Progenitor cell of endocrine pancreas (in vitro differentiated cells): ENCODE data around the gene LMO7. TPM values are rescaled to one million over a fixed set of nuclear protein-coding genes. Genes with fewer than 3 reads are reported as not detected.

Source experiments
- DNase-seq: peaks from one replicate; pipeline ENCODE4 v3.0.0; 2021; ENCODE audit warnings: low spot score; ENCODE audit not compliant: unreplicated experiment
- H3K27ac Mint-ChIP-seq: 2 replicates; pipeline ENCODE4 v1.8.0; 2021; ENCODE audit warnings: mild to moderate bottlenecking, moderate library complexity, mixed read lengths
- H3K27me3 Mint-ChIP-seq: 2 replicates; pipeline ENCODE4 v1.8.0; 2021; ENCODE audit warnings: mixed read lengths
- H3K36me3 Mint-ChIP-seq: 2 replicates; pipeline ENCODE4 v1.8.0; 2022; ENCODE audit warnings: mixed read lengths; ENCODE audit not compliant: insufficient read depth
- H3K4me1 Mint-ChIP-seq: 2 replicates; pipeline ENCODE4 v1.8.0; 2021; ENCODE audit warnings: low read depth, mixed read lengths
- H3K4me3 Mint-ChIP-seq: 2 replicates; pipeline ENCODE4 v1.8.0; 2021; ENCODE audit warnings: low read depth, mild to moderate bottlenecking, moderate library complexity, mixed read lengths
- H3K9me3 Mint-ChIP-seq: 2 replicates; pipeline ENCODE4 v1.8.0; 2021; ENCODE audit warnings: low read depth, mixed read lengths
- total RNA-seq: library from RNA; stranded (reverse); gene quantifications from 2 replicates; pipeline ENCODE4 v1.2.1, GENCODE V29; 2021
- TF ChIP-seq, protein P1 (sequence below): fragments of 200-600 bp; sonication (generic); IDR thresholded peaks from one replicate; pipeline ENCODE4 v1.5.0; 2021; ENCODE audit warnings: antibody characterized with exemption, mild to moderate bottlenecking; ENCODE audit not compliant: unreplicated experiment

Gene LMO7
- total RNA-seq, 1 donor from 2014 or later: 15.0 TPM

DNA sequence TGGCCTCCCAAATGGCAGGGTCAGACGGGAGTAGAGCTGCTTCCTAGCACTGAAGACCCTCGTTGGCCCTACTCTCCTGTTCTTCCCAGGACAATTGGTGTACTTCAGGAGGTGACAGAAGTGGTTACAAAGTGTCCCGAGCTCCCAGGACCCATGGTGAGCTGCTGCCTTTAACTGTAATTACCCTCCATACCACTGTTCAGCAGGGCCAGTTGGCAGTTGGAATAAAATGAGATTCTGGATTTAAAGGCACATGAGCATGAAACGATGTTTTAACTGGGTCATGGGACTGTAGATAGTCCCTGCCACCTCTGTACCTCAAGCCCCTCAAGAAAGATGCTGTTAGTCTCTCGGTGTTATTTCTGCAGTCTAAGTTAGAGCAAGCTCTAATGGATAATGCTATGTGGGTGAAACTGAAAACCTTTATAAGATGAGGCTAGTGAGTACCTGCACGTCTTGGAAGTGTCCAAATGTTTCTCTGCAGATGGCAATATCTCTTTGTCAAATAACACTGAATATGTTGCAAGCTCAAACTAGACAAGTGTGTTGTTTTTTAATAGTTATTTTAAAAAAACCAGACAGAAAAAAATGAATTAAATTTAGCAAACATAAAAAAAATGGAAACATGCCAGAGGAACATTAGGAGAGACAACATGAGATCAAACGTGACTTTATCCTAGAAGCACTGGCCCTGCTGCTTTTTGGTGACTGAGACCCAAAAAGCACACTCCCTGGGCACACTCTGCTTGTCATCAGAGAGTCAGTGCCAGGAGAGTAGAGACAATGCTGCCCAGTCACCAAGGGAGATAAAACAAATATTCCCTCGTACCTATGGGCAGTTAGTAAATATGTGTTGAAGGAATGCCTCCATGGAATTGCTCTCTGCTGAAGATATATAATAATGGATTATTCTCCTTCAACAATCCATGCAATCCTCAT lies 266.3 kb downstream of the LMO7 start:
- Mint-ChIP-seq H3K4me3 (no peak overlapping the region), H3K27me3 (peaks cover 5% of the 10 kb centered on the region), H3K36me3 (no peaks in the 10 kb centered on the region), H3K9me3 (peaks cover 3% of the 10 kb centered on the region), H3K27ac (no peak overlapping the region), H3K4me1 (peaks cover 12% of the 10 kb centered on the region)
- DNase-seq: no peak
- TF ChIP-seq, protein P1, sequence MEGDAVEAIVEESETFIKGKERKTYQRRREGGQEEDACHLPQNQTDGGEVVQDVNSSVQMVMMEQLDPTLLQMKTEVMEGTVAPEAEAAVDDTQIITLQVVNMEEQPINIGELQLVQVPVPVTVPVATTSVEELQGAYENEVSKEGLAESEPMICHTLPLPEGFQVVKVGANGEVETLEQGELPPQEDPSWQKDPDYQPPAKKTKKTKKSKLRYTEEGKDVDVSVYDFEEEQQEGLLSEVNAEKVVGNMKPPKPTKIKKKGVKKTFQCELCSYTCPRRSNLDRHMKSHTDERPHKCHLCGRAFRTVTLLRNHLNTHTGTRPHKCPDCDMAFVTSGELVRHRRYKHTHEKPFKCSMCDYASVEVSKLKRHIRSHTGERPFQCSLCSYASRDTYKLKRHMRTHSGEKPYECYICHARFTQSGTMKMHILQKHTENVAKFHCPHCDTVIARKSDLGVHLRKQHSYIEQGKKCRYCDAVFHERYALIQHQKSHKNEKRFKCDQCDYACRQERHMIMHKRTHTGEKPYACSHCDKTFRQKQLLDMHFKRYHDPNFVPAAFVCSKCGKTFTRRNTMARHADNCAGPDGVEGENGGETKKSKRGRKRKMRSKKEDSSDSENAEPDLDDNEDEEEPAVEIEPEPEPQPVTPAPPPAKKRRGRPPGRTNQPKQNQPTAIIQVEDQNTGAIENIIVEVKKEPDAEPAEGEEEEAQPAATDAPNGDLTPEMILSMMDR: no peak

DNA sequence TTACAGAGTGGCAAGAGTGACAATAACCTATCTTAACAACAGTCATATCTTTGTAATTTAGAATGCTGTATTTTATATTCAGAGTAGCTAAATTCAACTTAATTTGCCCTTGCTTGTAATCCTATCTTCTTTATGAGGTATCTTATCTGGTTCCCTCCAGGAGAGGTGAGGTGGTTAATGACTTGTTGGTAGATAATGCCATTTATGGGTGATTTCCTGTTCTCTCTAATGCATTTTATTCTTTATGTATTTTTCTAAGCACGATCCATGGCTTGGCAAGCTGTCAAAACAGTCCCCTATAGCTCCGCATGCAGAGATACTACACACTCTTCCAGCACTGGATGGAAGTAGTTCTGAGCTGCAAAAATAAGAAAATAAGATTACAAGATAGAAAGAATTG lies 267.9 kb downstream of the LMO7 start:
- Mint-ChIP-seq H3K36me3 (no peaks in the 10 kb centered on the region), H3K9me3 (peaks cover 3% of the 10 kb centered on the region), H3K4me3 (no peak overlapping the region), H3K4me1 (peaks cover 7% of the 10 kb centered on the region), H3K27me3 (peaks cover 5% of the 10 kb centered on the region), H3K27ac (no peak overlapping the region)
- TF ChIP-seq, protein P1: no peak
- DNase-seq: no peak

DNA sequence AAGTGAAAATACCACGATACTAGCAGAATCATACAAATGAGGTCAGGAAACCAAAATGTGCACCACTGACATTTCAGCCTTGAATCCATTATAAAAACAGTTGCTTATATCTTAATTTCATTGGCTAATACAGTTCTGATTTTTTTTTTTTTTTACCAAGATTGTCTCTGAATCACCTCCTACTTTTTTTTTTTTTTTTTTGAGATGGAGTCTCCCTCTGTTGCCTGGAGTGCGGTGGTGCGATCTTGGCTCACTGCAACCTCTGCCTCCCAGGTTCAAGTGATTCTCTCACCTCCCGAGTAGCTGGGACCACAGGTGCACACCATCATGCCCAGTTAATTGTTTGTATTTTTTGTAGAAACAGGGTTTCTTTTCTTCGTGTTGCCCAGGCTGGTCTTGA lies 270.2 kb downstream of the LMO7 start:
- DNase-seq: no peak
- Mint-ChIP-seq H3K36me3 (no peaks in the 10 kb centered on the region), H3K27ac (no peak overlapping the region), H3K4me1 (peaks cover 7% of the 10 kb centered on the region), H3K27me3 (peaks cover 5% of the 10 kb centered on the region), H3K4me3 (no peak overlapping the region), H3K9me3 (no peaks in the 10 kb centered on the region)
- TF ChIP-seq, protein P1: no peak

DNA sequence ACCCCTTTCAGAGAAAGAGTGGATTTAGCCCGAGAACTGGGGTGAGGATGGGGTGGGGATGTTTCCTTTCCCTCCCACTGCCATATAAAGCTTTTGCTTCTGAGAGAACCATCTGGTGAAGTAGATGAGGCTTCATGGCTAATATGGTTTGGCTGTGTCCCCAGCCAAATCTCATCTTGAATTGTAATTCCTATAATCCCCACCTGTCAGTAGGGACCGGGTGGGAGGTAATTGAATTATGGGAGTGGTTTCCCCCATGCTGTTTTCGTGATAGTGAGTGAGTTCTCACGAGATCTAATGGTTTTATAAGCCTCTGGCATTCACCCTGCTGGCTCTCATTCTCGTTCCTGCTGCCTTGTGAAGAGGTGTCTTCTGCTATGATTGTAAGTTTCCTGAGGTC lies 270.9 kb downstream of the LMO7 start:
- TF ChIP-seq, protein P1: no peak
- no peak for DNase-seq
- Mint-ChIP-seq H3K36me3 (no peaks in the 10 kb centered on the region), H3K27me3 (peaks cover 5% of the 10 kb centered on the region), H3K9me3 (no peaks in the 10 kb centered on the region), H3K4me1 (peaks cover 7% of the 10 kb centered on the region), H3K4me3 (no peak overlapping the region), H3K27ac (no peak overlapping the region)

DNA sequence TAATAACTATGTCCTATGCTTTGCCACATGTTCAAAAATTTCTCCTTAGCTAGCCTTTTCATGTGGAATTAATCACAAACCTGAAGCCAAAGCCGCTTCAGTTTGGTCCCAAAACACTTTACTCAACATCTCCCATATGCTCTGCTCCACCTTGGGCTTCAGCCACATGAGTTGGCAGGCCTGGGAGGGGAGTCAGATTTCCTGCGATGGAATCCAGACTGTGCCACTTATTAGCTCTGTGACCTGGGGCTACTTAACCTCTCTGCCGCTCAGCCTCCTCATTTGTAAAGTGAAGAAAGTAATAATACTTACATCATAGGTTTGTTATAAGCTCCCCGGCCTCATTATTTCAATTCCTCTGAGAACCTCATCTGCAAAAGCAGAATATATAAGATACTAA lies 272.0 kb downstream of the LMO7 start:
- Mint-ChIP-seq H3K4me1 (peaks cover 7% of the 10 kb centered on the region), H3K36me3 (no peaks in the 10 kb centered on the region), H3K27me3 (peaks cover 5% of the 10 kb centered on the region), H3K9me3 (no peaks in the 10 kb centered on the region), H3K4me3 (no peak overlapping the region), H3K27ac (no peak overlapping the region)
- DNase-seq: no peak
- TF ChIP-seq, protein P1: no peak

Other genes starting within 250 kb of the LMO7 start
- gene TBC1D4, start 154.2 kb upstream of the LMO7 start, total RNA-seq: 13.5 and 13.7 TPM in 2 replicates
- gene COMMD6, start 98.5 kb upstream of the LMO7 start, total RNA-seq: 171 and 172 TPM in 2 replicates
- gene UCHL3, start 86.5 kb upstream of the LMO7 start, total RNA-seq: 39.6 and 43.0 TPM in 2 replicates